Cardiac fibroblast (primary cell): ENCODE results near the gene RREB1.
"Not testable (repeated sequence)": the region's sequence is repeated elsewhere in the genome, so short reads cannot be mapped to it uniquely, and the experiment has no call there.

Source experiments
- DNase-seq, 2 donors: peaks; one replicate each; pipeline versions ENCODE4 v3.0.0 to v3.0.0-alpha.2; 2010; ENCODE audit warnings: low read depth in 2 of 2
- H3K4me3 ChIP-seq, 2 donors: replicated peaks in 1 of 2; 1 replicate in 1 of 2; 2 replicates in 1 of 2; pipeline ENCODE4 v1.5.1; 2011; ENCODE audit warnings: low read depth in 2 of 2, low read length in 2 of 2, mild to moderate bottlenecking in 2 of 2, moderate library complexity in 1 of 2
- TF ChIP-seq, protein P1 (sequence below): IDR thresholded peaks from one replicate; pipeline ENCODE4 v1.5.1; 2011; ENCODE audit warnings: low read depth, mild to moderate bottlenecking, low read length, inconsistent platforms

RREB1 gene

DNA sequence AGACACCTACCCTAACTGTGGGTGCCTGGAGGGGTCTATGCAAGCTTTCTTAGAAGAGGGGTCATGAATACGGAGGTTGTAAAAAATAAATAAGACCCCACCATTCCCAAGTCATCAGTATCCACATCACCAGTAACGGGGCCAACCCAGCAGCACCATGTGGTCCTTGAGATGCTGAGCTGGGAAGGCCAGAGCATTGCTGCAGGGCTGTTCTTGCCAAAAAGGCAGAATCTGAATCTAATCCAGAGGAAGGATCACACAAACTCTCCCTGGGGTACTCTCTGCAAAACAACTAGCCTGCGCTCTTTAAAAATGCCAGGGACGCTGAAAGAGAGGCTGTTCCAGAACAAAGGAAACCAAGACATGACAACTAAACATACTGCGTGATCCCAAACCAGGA is 162.1 kb downstream of the RREB1 start:
- TF ChIP-seq, protein P1, sequence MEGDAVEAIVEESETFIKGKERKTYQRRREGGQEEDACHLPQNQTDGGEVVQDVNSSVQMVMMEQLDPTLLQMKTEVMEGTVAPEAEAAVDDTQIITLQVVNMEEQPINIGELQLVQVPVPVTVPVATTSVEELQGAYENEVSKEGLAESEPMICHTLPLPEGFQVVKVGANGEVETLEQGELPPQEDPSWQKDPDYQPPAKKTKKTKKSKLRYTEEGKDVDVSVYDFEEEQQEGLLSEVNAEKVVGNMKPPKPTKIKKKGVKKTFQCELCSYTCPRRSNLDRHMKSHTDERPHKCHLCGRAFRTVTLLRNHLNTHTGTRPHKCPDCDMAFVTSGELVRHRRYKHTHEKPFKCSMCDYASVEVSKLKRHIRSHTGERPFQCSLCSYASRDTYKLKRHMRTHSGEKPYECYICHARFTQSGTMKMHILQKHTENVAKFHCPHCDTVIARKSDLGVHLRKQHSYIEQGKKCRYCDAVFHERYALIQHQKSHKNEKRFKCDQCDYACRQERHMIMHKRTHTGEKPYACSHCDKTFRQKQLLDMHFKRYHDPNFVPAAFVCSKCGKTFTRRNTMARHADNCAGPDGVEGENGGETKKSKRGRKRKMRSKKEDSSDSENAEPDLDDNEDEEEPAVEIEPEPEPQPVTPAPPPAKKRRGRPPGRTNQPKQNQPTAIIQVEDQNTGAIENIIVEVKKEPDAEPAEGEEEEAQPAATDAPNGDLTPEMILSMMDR = no peak
- no peak overlapping the region for H3K4me3 ChIP-seq
- no peak for DNase-seq

DNA sequence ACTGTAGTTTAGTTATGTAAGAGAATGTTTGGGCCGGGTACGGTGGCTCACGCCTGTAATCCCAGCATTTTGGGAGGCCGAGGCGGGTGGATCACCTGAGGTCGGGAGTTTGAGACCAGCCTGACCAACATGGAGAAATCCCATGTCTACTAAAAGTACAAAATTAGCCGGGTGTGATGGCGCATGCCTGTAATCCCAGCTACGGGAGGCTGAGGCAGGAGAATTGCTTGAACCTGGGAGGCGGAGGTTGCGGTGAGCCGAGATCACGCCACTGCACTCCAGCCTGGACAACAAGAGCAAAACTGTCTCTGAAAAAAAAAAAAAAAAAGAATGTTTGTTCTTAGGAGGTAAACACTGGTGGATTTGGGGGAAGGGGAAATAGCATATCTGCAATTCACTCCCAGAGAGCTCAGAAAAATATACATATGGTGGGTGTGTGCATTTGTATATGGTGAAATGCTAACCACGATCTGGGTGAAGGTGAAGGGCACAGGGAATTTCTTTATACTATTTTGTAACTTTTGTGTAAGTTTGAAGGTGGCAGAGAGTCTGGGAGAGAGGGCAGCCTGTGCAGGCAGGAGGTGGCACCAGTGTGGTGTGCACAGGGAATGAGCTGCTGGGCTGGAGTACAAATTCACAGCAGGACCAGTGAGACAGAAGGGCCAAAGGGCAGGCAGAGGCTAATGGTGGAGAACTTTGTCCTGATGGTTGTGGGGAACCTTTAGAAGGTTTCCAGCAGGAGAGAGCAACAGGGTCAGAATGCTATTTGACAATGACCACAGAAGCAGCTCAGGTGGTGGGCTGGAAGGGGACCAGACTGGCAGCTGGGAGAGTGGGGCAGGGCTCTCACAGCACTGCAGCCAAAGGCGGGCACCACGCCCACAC is 162.8 kb downstream of the RREB1 start:
- no peak for DNase-seq
- no peak overlapping the region for H3K4me3 ChIP-seq
- TF ChIP-seq, protein P1 = no peak

DNA sequence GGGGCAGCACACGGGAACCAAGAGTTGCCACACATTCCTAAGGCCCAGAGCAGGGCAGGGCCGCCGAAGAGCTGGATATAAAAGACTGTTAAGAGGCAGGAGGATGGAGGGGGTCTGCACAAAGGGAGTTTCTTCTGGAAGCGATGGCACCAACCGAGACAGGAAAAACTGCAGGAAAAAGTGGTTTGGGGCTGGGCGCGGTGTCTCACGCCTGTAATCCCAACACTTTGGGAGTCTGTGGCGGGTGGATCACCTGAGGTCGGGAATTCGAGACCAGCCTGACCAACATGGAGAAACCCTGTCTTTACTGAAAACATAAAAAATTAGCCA is 163.4 kb downstream of the RREB1 start:
- H3K4me3 ChIP-seq = no peak overlapping the region
- no peak for DNase-seq
- TF ChIP-seq, protein P1 = no peak

DNA sequence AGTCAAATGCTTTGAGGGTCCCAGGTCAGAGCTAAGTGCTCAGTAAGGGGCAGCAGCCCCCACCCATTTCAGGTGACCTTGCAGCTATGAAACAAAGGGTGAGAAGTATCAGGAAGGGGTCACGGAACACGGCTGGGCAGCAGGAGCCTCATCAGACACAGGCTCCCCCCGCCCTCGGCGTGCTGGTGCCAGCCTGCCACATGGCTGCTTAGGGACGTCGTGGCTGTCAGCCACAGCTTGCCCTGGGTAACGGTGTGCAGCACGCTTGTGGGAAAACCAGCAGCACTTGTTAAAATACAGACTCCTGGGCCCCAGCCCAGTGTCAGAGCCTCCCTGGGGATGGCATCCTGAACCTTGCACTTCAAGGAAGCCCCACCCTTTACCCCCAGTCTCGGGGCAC is 165.9 kb downstream of the RREB1 start:
- DNase-seq = no peak

DNA sequence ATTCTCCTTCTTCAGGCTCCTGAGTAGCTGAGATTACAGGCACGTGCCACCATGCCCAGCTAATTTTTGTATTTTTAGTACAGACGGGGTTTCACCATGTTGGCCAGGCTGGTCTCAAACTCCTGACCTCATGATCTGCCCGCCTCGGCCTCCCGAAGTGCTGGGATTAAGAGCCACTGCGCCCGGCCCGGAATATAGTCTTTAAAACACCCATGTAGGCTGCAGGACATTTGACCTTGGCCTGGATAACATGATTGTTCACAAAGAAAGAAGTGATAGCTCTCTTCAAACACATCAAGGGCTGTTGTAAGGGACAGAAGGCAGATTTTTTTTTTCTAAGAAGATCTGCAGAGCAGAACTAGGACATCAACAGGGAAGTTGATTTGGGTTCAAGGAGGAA is 166.8 kb downstream of the RREB1 start:
- DNase-seq, H3K4me3 ChIP-seq: not testable (repeated sequence)

More for the DNA sequence above, 165.9 kb downstream of the RREB1 start:
- TF ChIP-seq, protein P1 = no peak
- no peak overlapping the region for H3K4me3 ChIP-seq

DNA sequence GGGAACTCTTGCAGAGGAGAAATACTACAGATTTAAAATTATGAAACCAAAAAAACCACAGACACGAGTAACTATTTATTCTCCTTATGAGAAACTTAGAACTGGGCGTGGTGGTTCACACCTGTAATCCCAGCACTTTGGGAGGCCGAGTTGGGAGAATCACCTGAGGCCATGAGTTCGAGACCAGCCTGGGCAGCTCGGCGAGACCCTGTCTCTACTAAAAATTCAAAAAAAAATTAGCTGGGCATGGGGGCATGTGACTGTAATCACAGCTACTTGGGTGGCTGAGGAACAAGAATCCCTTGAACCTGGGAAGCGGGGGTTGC is 168.4 kb downstream of the RREB1 start:
- H3K4me3 ChIP-seq = no peak overlapping the region
- DNase-seq = no peak
- TF ChIP-seq, protein P1 = no peak

DNA sequence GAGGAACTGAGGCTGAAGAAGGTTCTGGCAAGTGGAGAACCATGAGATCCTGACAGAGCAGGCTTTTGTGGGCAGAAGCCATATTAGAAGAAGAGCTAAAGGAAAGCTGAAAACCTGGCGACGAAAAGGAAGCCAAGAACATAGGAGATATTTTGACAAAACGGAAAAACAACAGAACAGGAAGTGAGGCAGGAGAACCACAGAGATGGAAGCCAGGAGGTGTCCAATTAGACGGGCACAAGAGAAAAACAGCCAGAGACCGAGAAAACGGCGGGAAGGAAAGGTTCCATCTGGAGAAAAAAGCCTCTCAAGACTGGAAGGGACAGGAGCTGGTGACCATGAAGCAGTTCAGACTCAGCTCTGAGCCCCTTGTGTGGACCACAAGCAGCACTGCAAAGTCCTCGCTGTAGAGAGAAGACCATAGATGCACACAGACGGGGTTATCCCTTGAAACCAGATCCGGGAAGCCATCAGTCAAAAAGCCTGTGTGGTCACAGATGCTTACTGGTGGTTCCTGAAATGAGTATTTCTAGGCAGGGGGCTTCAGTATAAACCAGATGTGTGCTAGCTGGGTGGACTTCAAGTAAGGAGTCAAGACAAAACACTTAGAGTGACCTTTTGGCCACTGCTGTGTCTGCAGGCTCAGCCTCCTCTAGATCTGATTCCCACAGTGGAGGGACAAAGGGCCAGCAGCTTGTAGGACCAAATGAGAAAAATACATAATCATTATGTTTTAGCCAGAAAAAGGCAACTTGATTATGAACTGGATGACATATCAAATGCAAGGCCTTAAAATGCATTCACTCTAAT is 174.5 kb downstream of the RREB1 start:
- DNase-seq = no peak
- TF ChIP-seq, protein P1 = no peak
- no peak overlapping the region for H3K4me3 ChIP-seq
